ENCODE results near the gene HMGN3.

The HMGN3 gene

GRCh38 chr6:79232696-79233462 is 1.6 kb downstream of the HMGN3 start:
- DNase-seq (ENCODE audit: low read depth in 2 of 2, low spot score in 1 of 2) = no peak

GRCh38 chr6:79231666-79232065 is 2.8 kb downstream of the HMGN3 start:
- no peak for DNase-seq (ENCODE audit: low read depth in 2 of 2, low spot score in 1 of 2)

- DNase-seq (ENCODE audit: low read depth in 2 of 2, low spot score in 1 of 2) = no peak
Measured at GRCh38 chr6:79231101-79231500, 3.4 kb downstream of the HMGN3 start.

GRCh38 chr6:79230149-79230548 is 4.3 kb downstream of the HMGN3 start:
- DNase-seq (ENCODE audit: low read depth in 2 of 2, low spot score in 1 of 2) = no peak

GRCh38 chr6:79227445-79227844 is 7.0 kb downstream of the HMGN3 start:
- no peak for DNase-seq (ENCODE audit: low read depth in 2 of 2, low spot score in 1 of 2)

- DNase-seq (ENCODE audit: low read depth in 2 of 2, low spot score in 1 of 2) = no peak
Measured at GRCh38 chr6:79226660-79227059, 7.8 kb downstream of the HMGN3 start.

GRCh38 chr6:79225717-79226599 is 8.5 kb downstream of the HMGN3 start:
- DNase-seq (ENCODE audit: low read depth in 2 of 2, low spot score in 1 of 2) = no peak

- no peak for DNase-seq (ENCODE audit: low read depth in 2 of 2, low spot score in 1 of 2)
Measured at GRCh38 chr6:79223611-79224404, 10.7 kb downstream of the HMGN3 start.

- DNase-seq (ENCODE audit: low read depth in 2 of 2, low spot score in 1 of 2) = no peak
Measured at GRCh38 chr6:79215213-79215824, 19.2 kb downstream of the HMGN3 start.

- DNase-seq (ENCODE audit: low read depth in 2 of 2, low spot score in 1 of 2) = no peak
Measured at GRCh38 chr6:79212859-79213258, 21.6 kb downstream of the HMGN3 start.

- DNase-seq (ENCODE audit: low read depth in 2 of 2, low spot score in 1 of 2) = no peak
Measured at GRCh38 chr6:79208816-79209215, 25.7 kb downstream of the HMGN3 start.

GRCh38 chr6:79203753-79204253 is 30.7 kb downstream of the HMGN3 start:
- no peak for DNase-seq (ENCODE audit: low read depth in 2 of 2, low spot score in 1 of 2)

GRCh38 chr6:79202556-79202955 is 31.9 kb downstream of the HMGN3 start:
- DNase-seq (ENCODE audit: low read depth in 2 of 2, low spot score in 1 of 2) = no peak

- no peak for DNase-seq (ENCODE audit: low read depth in 2 of 2, low spot score in 1 of 2)
Measured at GRCh38 chr6:79201983-79202382, 32.5 kb downstream of the HMGN3 start.

GRCh38 chr6:79201143-79201542 is 33.3 kb downstream of the HMGN3 start:
- no peak for DNase-seq (ENCODE audit: low read depth in 2 of 2, low spot score in 1 of 2)

- no peak for DNase-seq (ENCODE audit: low read depth in 2 of 2, low spot score in 1 of 2)
Measured at GRCh38 chr6:79196912-79197311, 37.6 kb downstream of the HMGN3 start.

- DNase-seq (ENCODE audit: low read depth in 2 of 2, low spot score in 1 of 2) = no peak
Measured at GRCh38 chr6:79193971-79194370, 40.5 kb downstream of the HMGN3 start.

GRCh38 chr6:79189760-79190350 is 44.6 kb downstream of the HMGN3 start:
- DNase-seq (ENCODE audit: low read depth in 2 of 2, low spot score in 1 of 2) = no peak

- no peak for DNase-seq (ENCODE audit: low read depth in 2 of 2, low spot score in 1 of 2)
Measured at GRCh38 chr6:79188885-79189480, 45.5 kb downstream of the HMGN3 start.

- no peak for DNase-seq (ENCODE audit: low read depth in 2 of 2, low spot score in 1 of 2)
Measured at GRCh38 chr6:79188107-79188506, 46.4 kb downstream of the HMGN3 start.

All from stimulated activated CD8-positive, alpha-beta memory T cell treated with anti-CD3 and anti-CD28 coated beads, Interleukin-4, amount 100 ng/mL, for 1 hour (primary cell).